Renal pelvis (tissue), 12 donors: ENCODE measurements around the gene ARL4C. TPM values are rescaled to one million over a fixed set of nuclear protein-coding genes. Genes with fewer than 3 reads are reported as not detected.

Source experiments
- DNase-seq: peaks from one replicate; pipeline ENCODE4 v3.0.0-alpha.2; 2013
- long read RNA-seq, 16 experiments: transcript quantifications; one replicate each; lab custom pipeline, GENCODE V29; 2026
- polyA plus RNA-seq, 3 donors: library from polyadenylated mRNA; unstranded; fragments of 120-200 nt; gene quantifications; one replicate each; pipeline ENCODE4 v1.2.1, GENCODE V29; 2013; ENCODE audit not compliant: insufficient read length in 3 of 3

Gene ARL4C
- polyA plus RNA-seq = 10 to 100 TPM; 48.8 to 60.2 (median 52.2) TPM
- long read RNA-seq, donor 1, full-length matches to known transcripts = 86 of 86 reads
- long read RNA-seq, donor 1, partial matches to known transcripts = 0 of 86 reads
- long read RNA-seq, donor 1, other reads (novel, unspliced or antisense) = 0 of 86 reads
- long read RNA-seq, donor 2, full-length matches to known transcripts = 109 of 109 reads
- long read RNA-seq, donor 2, partial matches to known transcripts = 0 of 109 reads
- long read RNA-seq, donor 2, other reads (novel, unspliced or antisense) = 0 of 109 reads
- long read RNA-seq, donor 3, full-length matches to known transcripts = 120 of 120 reads
- long read RNA-seq, donor 3, partial matches to known transcripts = 0 of 120 reads
- long read RNA-seq, donor 3, other reads (novel, unspliced or antisense) = 0 of 120 reads
- long read RNA-seq, donor 4, full-length matches to known transcripts = 83 of 83 reads
- long read RNA-seq, donor 4, partial matches to known transcripts = 0 of 83 reads
- long read RNA-seq, donor 4, other reads (novel, unspliced or antisense) = 0 of 83 reads
- long read RNA-seq, donor 5, full-length matches to known transcripts = 79 of 79 reads
- long read RNA-seq, donor 5, partial matches to known transcripts = 0 of 79 reads
- long read RNA-seq, donor 5, other reads (novel, unspliced or antisense) = 0 of 79 reads
- long read RNA-seq, donor 6, full-length matches to known transcripts = 113 of 113 reads
- long read RNA-seq, donor 6, partial matches to known transcripts = 0 of 113 reads
- long read RNA-seq, donor 6, other reads (novel, unspliced or antisense) = 0 of 113 reads
- long read RNA-seq, donor 7, full-length matches to known transcripts = 165 of 165 reads
- long read RNA-seq, donor 7, partial matches to known transcripts = 0 of 165 reads
- long read RNA-seq, donor 7, other reads (novel, unspliced or antisense) = 0 of 165 reads
- long read RNA-seq, donor 8, full-length matches to known transcripts = 9 of 9 reads
- long read RNA-seq, donor 8, partial matches to known transcripts = 0 of 9 reads
- long read RNA-seq, donor 8, other reads (novel, unspliced or antisense) = 0 of 9 reads
- long read RNA-seq, donor 9, full-length matches to known transcripts = 77 of 77 reads
- long read RNA-seq, donor 9, partial matches to known transcripts = 0 of 77 reads
- long read RNA-seq, donor 9, other reads (novel, unspliced or antisense) = 0 of 77 reads
- long read RNA-seq, donor 10, full-length matches to known transcripts = 108 of 108 reads
- long read RNA-seq, donor 10, partial matches to known transcripts = 0 of 108 reads
- long read RNA-seq, donor 10, other reads (novel, unspliced or antisense) = 0 of 108 reads
- long read RNA-seq, donor 11, full-length matches to known transcripts = 72 of 72 reads
- long read RNA-seq, donor 11, partial matches to known transcripts = 0 of 72 reads
- long read RNA-seq, donor 11, other reads (novel, unspliced or antisense) = 0 of 72 reads
- long read RNA-seq, donor 12, full-length matches to known transcripts = 116 of 116 reads
- long read RNA-seq, donor 12, partial matches to known transcripts = 0 of 116 reads
- long read RNA-seq, donor 12, other reads (novel, unspliced or antisense) = 0 of 116 reads
- long read RNA-seq, donor 13, full-length matches to known transcripts = 91 of 91 reads
- long read RNA-seq, donor 13, partial matches to known transcripts = 0 of 91 reads
- long read RNA-seq, donor 13, other reads (novel, unspliced or antisense) = 0 of 91 reads
- long read RNA-seq, donor 14 = 0 reads
- long read RNA-seq, donor 15, full-length matches to known transcripts = 118 of 118 reads
- long read RNA-seq, donor 15, partial matches to known transcripts = 0 of 118 reads
- long read RNA-seq, donor 15, other reads (novel, unspliced or antisense) = 0 of 118 reads
- long read RNA-seq, donor 16, full-length matches to known transcripts = 107 of 107 reads
- long read RNA-seq, donor 16, partial matches to known transcripts = 0 of 107 reads
- long read RNA-seq, donor 16, other reads (novel, unspliced or antisense) = 0 of 107 reads

GRCh38 chr2:234496835-234497593 lies at the start of gene ARL4C:
TSS of gene ARL4C (minus strand) at chr2:234497081. CDS start at chr2:234496586, 495 bp downstream.
- peak; percentile 83 for DNase-seq

GRCh38 chr2:234544659-234545611 lies 48.1 kb upstream of the ARL4C start:
- peak; percentile 41 for DNase-seq

- no peak for DNase-seq
These were observed 45.9 kb upstream of the ARL4C start for GRCh38 chr2:234542742-234543141.

- no peak for DNase-seq
These were observed 41.0 kb upstream of the ARL4C start for GRCh38 chr2:234537929-234538328.

GRCh38 chr2:234536178-234536965 lies 39.5 kb upstream of the ARL4C start:
- DNase-seq = no peak

- DNase-seq = no peak
These were observed 38.6 kb upstream of the ARL4C start for GRCh38 chr2:234535464-234535863.

GRCh38 chr2:234534515-234534914 lies 37.6 kb upstream of the ARL4C start:
- no peak for DNase-seq

- DNase-seq = no peak
These were observed 36.7 kb upstream of the ARL4C start for GRCh38 chr2:234533626-234534025.

- no peak for DNase-seq
These were observed 31.7 kb upstream of the ARL4C start for GRCh38 chr2:234528410-234529148.

GRCh38 chr2:234526711-234527110 lies 29.8 kb upstream of the ARL4C start:
- no peak for DNase-seq

GRCh38 chr2:234521536-234521935 lies 24.7 kb upstream of the ARL4C start:
- DNase-seq = no peak

GRCh38 chr2:234518986-234519642 lies 22.2 kb upstream of the ARL4C start:
- DNase-seq = no peak

GRCh38 chr2:234517971-234518370 lies 21.1 kb upstream of the ARL4C start:
- no peak for DNase-seq

GRCh38 chr2:234514873-234515638 lies 18.2 kb upstream of the ARL4C start:
- DNase-seq = no peak

- DNase-seq = no peak
These were observed 17.2 kb upstream of the ARL4C start for GRCh38 chr2:234514099-234514498.
